Duodenal mucosa (tissue), 2 donors: ENCODE data around the gene NCLN.
"Not testable (repeated sequence)": the region's sequence is repeated elsewhere in the genome, so short reads cannot be mapped to it uniquely, and the experiment has no call there.

Source experiments
- H3K27ac ChIP-seq: one replicate; pipeline ENCODE4 v1.7.0; 2013; ENCODE audit warnings: low read depth, low read length
- H3K27me3 ChIP-seq, 2 donors: one replicate each; pipeline ENCODE4 v1.7.0; 2013; ENCODE audit warnings: low read length in 2 of 2, control low read depth in 1 of 2; ENCODE audit not compliant: insufficient read depth in 2 of 2, control insufficient read depth in 1 of 2
- H3K36me3 ChIP-seq, 2 donors: one replicate each; pipeline ENCODE4 v1.7.0; 2013; ENCODE audit warnings: low read length in 2 of 2, control low read depth in 1 of 2; ENCODE audit not compliant: insufficient read depth in 2 of 2, control insufficient read depth in 1 of 2
- H3K4me1 ChIP-seq, 2 donors: one replicate each; pipeline ENCODE4 v1.7.0; 2013; ENCODE audit warnings: low read length in 2 of 2, control low read depth in 1 of 2; ENCODE audit not compliant: insufficient read depth in 2 of 2, control insufficient read depth in 1 of 2
- H3K4me3 ChIP-seq, 2 donors: one replicate each; pipeline ENCODE4 v1.7.0; 2013; ENCODE audit warnings: low read length in 2 of 2, low read depth in 1 of 2
- H3K9ac ChIP-seq, 2 donors: one replicate each; pipeline ENCODE4 v1.7.0; 2013; ENCODE audit warnings: low read length in 2 of 2, low read depth in 1 of 2
- H3K9me3 ChIP-seq, 2 donors: one replicate each; pipeline ENCODE4 v1.7.0; 2013; ENCODE audit warnings: low read length in 2 of 2, control low read depth in 1 of 2; ENCODE audit not compliant: control insufficient read depth in 1 of 2

The NCLN gene

DNA sequence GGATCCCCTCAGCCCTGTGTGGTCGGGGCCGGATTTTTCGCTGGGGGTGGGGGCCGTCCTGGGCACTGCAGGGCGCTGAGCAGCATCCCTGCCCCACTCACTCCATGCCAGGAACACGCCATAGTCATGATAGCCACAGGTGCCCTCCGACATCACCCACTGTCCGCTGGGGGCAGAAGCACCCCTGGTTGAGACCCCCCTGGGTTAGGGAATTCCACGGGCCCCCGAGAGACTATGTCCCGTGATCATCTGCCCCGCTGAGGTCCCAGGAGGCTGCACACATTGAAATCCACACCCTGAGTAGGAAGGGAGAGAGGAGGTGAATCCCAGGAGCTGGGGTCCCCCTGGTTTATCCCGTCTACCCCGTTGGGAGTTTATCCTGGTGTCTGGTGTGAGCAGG is 16.2 kb downstream of the NCLN start:
- no peaks in the 10 kb centered on the region for H3K4me1 ChIP-seq
- no peak overlapping the region for H3K4me3 ChIP-seq
- no peak overlapping the region for H3K27ac ChIP-seq
- no peaks in the 10 kb centered on the region for H3K9me3 ChIP-seq
- peaks cover 18 to 53% of the 10 kb centered on the region in 2 donors for H3K36me3 ChIP-seq
- no peak overlapping the region for H3K9ac ChIP-seq
- H3K27me3 ChIP-seq, result no peaks in the 10 kb centered on the region

DNA sequence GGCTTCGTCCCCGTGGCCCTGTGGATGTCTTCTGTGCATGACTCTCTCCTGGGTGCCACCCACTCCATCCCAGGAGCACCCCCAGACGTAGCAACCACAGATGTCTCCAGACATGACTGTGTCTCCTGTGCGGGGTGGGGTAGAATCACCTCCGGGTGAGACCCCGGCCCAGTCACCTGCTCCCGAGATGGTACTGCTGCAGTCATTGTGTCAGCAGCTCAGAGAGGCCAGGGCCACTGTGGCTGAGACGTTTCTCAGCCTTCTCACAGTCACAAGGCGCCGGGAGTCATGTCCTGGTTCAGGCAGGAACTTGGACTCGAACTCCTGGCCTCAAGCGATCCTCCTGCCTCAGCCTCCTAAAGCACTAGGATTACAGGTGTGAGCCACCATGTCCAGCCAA is 16.6 kb downstream of the NCLN start:
- H3K4me3 ChIP-seq, result no peak overlapping the region
- H3K27me3 ChIP-seq, result no peaks in the 10 kb centered on the region
- H3K4me1 ChIP-seq, result no peaks in the 10 kb centered on the region
- H3K27ac ChIP-seq, result no peak overlapping the region
- H3K36me3 ChIP-seq, result peaks cover 18 to 53% of the 10 kb centered on the region in 2 donors
- H3K9ac ChIP-seq, result no peak overlapping the region
- H3K9me3 ChIP-seq, result no peaks in the 10 kb centered on the region

DNA sequence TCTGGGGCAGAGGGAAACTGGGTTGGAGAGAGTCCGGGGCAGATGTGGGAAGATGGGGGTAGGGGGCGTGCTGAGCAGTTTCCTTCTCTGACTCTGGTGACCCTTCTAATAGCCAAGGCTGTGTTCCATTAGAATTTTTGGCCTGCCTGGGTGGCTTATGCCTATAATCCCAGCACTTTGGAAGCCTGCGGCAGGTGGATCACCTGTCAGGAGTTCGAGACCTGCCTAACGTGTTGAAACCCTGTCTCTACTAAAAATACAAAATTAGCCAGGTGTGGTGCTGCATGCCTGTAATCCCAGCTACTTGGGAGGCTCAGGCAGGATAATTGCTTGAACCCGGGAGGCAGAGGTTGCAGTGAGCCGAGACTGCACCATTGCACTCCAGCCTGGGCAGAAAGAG is 17.2 kb downstream of the NCLN start:
- H3K36me3 ChIP-seq, result peaks cover 19 to 59% of the 10 kb centered on the region in 2 donors
- not testable (repeated sequence) for H3K27me3 ChIP-seq, H3K4me1 ChIP-seq, H3K9me3 ChIP-seq, H3K9ac ChIP-seq, H3K4me3 ChIP-seq, H3K27ac ChIP-seq

DNA sequence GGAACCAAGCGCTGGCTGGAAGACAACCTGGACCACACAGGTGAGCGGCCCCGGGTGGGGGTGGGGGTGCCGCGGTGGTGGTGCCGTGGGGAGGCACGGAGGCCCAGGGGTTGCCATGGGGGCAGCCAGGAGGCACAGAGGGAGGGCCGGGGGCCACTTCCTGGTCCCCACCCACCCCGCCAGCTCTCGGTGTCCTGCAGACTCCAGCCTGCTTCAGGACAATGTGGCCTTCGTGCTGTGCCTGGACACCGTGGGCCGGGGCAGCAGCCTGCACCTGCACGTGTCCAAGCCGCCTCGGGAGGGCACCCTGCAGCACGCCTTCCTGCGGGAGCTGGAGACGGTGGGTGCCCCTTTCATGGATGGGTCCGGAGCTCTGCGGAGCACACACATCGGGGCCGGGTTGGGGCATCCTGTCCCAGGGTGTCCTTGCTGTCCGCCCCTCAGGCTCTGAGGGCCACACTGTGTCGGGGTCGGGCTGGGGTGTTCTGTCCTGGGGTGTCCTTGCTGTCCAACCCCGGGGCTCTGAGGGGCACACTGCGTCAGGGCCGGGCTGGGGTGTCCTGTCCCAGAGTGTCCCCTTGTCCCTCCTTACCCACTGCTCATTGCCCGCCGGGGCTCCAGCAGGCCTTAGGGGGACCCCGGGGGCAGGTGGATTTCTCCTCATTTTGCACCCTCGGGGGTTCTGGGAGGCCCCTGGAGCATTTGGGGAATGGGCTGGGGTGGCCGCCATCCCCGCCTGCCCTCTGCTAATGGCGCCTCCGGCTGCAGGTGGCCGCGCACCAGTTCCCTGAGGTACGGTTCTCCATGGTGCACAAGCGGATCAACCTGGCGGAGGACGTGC is 18.3 kb downstream of the NCLN start:
- no peak overlapping the region for H3K9ac ChIP-seq
- H3K9me3 ChIP-seq, result no peaks in the 10 kb centered on the region
- H3K4me3 ChIP-seq, result no peak overlapping the region
- peaks cover 21 to 56% of the 10 kb centered on the region in 2 donors for H3K36me3 ChIP-seq
- no peaks in the 10 kb centered on the region for H3K4me1 ChIP-seq
- H3K27me3 ChIP-seq, result no peaks in the 10 kb centered on the region
- no peak overlapping the region for H3K27ac ChIP-seq

DNA sequence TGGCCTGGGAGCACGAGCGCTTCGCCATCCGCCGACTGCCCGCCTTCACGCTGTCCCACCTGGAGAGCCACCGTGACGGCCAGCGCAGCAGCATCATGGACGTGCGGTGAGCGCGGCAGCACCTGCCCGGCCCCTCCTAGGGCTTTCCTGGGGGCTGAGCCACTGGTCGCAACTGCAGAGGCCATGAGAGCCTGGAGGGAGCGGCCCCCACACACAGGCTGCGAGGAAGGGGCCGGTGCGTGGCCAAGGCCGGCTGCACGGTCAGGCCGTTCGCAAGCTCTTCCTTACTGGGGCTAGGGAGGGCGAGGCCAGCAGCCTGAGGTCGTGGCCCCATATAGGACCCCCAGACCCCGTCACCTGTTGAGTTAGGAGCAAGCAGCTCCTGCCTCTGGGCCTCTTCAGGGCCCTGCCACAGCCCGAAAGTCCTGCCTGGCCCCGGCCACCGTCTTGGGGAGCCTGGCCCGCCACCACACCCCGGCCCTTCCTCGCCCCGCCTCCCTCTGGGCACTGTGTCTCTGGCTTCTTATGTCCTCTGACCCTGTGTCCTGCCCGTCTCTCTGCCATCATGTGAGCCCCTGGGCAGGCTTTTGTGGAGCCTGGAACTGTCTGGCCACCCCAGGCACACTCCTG is 19.0 kb downstream of the NCLN start:
- H3K4me3 ChIP-seq, result no peak overlapping the region
- no peak overlapping the region for H3K9ac ChIP-seq
- no peak overlapping the region for H3K27ac ChIP-seq
- no peaks in the 10 kb centered on the region for H3K27me3 ChIP-seq
- peaks cover 21 to 52% of the 10 kb centered on the region in 2 donors for H3K36me3 ChIP-seq
- H3K4me1 ChIP-seq, result no peaks in the 10 kb centered on the region
- H3K9me3 ChIP-seq, result no peaks in the 10 kb centered on the region

DNA sequence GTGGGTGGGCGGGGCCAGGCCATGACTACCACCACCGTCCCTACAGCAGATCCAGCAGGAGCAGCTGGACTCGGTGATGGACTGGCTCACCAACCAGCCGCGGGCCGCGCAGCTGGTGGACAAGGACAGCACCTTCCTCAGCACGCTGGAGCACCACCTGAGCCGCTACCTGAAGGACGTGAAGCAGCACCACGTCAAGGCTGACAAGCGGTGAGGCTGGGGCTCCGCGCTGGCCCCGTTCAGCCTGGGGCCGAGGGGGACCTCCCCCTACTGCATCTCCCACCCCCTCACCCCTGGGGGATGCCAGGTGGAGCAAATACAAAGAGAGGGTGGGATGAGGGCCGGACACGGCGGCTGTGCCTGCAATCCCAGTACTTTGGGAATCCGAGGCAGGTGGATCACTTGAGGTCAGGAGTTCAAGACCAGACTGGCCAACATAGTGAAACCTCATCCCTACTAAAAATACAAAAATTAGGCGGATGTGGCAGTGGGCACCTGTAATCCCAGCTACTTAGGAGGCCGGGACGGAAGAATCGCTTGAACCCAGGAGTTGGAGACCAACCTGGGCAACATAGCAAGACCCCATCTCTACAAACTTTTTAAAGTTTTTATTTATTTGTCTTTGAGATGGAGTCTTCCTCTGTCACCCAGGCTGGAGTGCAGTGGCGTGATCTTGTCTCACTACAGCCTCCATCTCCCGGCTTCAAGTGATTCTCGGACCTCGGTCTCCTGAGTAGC is 20.7 kb downstream of the NCLN start:
- H3K27ac ChIP-seq, result no peak overlapping the region
- peaks cover 21 to 45% of the 10 kb centered on the region in 2 donors for H3K36me3 ChIP-seq
- H3K9ac ChIP-seq, result no peak overlapping the region
- no peak overlapping the region for H3K4me3 ChIP-seq
- no peaks in the 10 kb centered on the region for H3K9me3 ChIP-seq
- H3K4me1 ChIP-seq, result no peaks in the 10 kb centered on the region
- H3K27me3 ChIP-seq, result no peaks in the 10 kb centered on the region

DNA sequence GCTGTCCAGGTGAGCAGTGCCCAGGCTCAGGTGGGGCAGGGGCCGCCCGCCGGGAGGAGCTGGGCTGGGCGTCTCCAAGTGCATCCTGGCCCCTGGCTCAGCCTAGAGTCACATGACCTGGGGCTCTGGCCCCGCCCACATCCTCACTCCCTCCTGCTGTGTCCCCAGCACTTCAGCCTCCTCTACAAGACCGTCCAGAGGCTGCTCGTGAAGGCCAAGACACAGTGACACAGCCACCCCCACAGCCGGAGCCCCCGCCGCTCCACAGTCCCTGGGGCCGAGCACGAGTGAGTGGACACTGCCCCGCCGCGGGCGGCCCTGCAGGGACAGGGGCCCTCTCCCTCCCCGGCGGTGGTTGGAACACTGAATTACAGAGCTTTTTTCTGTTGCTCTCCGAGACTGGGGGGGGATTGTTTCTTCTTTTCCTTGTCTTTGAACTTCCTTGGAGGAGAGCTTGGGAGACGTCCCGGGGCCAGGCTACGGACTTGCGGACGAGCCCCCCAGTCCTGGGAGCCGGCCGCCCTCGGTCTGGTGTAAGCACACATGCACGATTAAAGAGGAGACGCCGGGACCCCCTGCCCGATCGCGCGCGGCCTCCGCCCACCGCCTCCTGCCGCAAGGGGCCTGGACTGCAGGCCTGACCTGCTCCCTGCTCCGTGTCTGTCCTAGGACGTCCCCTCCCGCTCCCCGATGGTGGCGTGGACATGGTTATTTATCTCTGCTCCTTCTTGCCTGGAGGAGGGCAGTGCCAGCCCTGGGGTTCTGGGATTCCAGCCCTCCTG is 21.9 kb downstream of the NCLN start:
- peaks cover 14 to 41% of the 10 kb centered on the region in 2 donors for H3K36me3 ChIP-seq
- no peaks in the 10 kb centered on the region for H3K27me3 ChIP-seq
- H3K4me3 ChIP-seq, result no peak overlapping the region

DNA sequence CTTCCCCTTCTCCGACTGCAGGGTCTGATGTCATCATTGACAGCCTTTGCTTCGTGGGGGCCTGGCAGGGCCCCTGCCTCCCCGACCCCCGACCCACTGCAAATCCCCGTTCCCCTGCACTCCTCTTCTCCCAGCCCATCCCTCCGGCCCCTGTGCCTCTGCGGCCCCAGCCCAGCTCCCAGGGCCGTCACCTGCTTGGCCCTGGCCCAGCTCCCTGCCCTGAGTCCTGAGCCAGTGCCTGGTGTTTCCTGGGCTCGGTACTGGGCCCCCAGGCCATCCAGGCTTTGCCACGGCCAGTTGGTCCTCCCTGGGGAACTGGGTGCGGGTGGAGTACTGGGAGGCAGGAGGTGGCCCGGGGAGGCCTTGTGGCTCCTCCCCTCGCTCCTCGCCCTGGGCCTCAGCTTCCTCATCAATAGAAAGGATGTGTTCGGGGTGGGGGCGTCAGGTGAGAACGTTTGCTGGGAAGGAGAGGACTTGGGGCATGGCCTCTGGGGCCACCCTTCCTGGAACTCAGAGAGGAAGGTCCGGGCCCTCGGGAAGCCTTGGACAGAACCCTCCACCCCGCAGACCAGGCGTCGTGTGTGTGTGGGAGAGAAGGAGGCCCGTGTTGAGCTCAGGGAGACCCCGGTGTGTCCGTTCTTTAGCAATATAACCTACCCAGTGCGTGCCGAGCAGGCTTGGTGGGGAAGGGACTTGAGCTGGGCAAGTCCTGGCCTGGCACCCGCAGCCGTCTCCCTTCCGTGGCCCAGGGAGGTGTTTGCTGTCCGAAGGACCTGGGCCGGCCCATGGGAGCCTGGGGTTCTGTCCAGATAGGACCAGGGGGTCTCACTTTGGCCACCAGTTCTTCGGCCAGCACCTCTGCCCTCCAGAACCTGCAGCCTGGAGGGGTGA is 22.8 kb downstream of the NCLN start:
- H3K36me3 ChIP-seq, result peaks cover 14 to 37% of the 10 kb centered on the region in 2 donors

More for the DNA sequence above, 21.9 kb downstream of the NCLN start:
- no peaks in the 10 kb centered on the region for H3K4me1 ChIP-seq
- no peaks in the 10 kb centered on the region for H3K9me3 ChIP-seq
- H3K27ac ChIP-seq, result no peak overlapping the region
- no peak overlapping the region for H3K9ac ChIP-seq

DNA sequence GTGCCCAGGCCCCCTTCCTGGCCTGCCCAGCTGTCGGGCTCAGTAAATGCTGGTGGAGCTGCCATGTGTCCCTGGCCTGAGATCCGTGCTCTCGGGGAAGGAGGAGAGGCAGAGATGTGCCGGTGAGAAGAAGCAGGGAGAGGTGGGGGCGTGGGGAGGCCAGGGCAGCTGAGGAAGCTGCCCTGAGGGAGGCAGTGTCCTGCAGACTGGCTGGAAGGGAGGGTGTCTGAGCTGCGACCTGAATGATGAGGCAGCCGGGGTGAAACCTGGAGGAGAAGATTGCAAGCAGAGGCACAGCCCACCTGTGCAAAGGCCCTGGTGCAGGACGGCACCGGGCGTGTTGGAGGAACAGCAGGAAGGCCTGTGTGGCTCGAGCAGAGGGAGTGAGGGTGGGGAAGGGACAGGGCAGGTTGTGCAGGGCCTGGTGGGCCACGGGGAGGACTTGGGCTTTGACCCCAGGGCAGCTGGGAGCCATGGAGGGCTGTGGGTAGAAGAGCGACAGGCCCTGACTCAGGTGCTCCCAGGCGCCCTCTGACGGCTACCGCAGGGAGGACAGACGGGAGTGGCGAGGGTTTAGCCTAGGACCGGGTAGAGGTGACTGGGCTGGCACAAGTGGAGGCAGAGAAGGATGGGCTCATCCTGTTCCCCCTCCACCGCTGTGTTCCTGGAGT is 24.8 kb downstream of the NCLN start:
- Histone ChIP-seq H3K27me3 (no peaks in the 10 kb centered on the region), H3K9me3 (no peaks in the 10 kb centered on the region), H3K4me3 (no peak overlapping the region), H3K27ac (no peak overlapping the region), H3K4me1 (no peaks in the 10 kb centered on the region), H3K36me3 (peaks cover 9 to 19% of the 10 kb centered on the region in 2 donors), H3K9ac (no peak overlapping the region)

More for the DNA sequence above, 22.8 kb downstream of the NCLN start:
- Histone ChIP-seq H3K9ac (no peak overlapping the region), H3K4me3 (no peak overlapping the region), H3K27me3 (no peaks in the 10 kb centered on the region), H3K4me1 (no peaks in the 10 kb centered on the region), H3K9me3 (no peaks in the 10 kb centered on the region), H3K27ac (no peak overlapping the region)
